Esophagus squamous epithelium (tissue), 4 donors: ENCODE measurements around the gene ENTR1.

ENCODE experiments used
- POLR2A ChIP-seq, 4 donors: fragments of 450-650 bp; IDR thresholded peaks; one replicate each; pipeline ENCODE4 v1.6.1; 2017; ENCODE audit warnings: antibody characterized with exemption in 4 of 4, mild to moderate bottlenecking in 4 of 4, moderate library complexity in 3 of 4
- TF ChIP-seq, protein P1 (sequence below), 6 experiments: fragments of 450-650 bp in 4 of 6; fragments of 200-600 bp in 2 of 6; sonication (generic) in 2 of 6; IDR thresholded peaks; one replicate each; pipeline ENCODE4 v1.5.1; 2016 to 2019; ENCODE audit warnings: antibody characterized with exemption in 6 of 6, mild to moderate bottlenecking in 4 of 6, moderate library complexity in 4 of 6

DNA sequence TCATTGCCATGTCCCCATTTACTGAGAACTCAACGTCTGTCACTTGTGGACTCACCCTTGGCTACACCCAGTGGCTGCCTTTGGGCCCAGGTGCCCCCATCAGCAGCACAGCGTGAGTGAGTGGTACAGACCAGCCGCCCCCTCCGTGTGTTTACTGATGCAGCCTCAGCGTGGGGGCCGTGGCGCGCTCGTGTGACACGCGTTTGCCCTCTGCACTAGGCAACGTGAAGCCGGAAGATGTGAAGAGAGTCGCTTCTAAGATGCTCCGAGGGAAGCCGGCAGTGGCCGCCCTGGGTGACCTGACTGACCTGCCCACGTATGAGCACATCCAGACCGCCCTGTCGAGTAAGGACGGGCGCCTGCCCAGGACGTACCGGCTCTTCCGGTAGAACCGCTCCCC is 12.5 kb upstream of the ENTR1 start:
- TF ChIP-seq, protein P1, sequence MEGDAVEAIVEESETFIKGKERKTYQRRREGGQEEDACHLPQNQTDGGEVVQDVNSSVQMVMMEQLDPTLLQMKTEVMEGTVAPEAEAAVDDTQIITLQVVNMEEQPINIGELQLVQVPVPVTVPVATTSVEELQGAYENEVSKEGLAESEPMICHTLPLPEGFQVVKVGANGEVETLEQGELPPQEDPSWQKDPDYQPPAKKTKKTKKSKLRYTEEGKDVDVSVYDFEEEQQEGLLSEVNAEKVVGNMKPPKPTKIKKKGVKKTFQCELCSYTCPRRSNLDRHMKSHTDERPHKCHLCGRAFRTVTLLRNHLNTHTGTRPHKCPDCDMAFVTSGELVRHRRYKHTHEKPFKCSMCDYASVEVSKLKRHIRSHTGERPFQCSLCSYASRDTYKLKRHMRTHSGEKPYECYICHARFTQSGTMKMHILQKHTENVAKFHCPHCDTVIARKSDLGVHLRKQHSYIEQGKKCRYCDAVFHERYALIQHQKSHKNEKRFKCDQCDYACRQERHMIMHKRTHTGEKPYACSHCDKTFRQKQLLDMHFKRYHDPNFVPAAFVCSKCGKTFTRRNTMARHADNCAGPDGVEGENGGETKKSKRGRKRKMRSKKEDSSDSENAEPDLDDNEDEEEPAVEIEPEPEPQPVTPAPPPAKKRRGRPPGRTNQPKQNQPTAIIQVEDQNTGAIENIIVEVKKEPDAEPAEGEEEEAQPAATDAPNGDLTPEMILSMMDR (IDR thresholded peaks at IDR 0.05) = no peak
- no peak for TF ChIP-seq POLR2A (IDR thresholded peaks at IDR 0.05)
